ENCODE measurements around the gene NOTCH2.

GRCh38 chr1:119937198-119937597 lies 132.3 kb downstream of the NOTCH2 start:
- TF ChIP-seq CTCF (IDR thresholded peaks at IDR 0.05) (no peak), POLR2AphosphoS5 (IDR thresholded peaks at IDR 0.05) (no peak), POLR2A (IDR thresholded peaks at IDR 0.05) (no peak)

Data from breast epithelium (tissue), 3 donors.